HEK293T (cell line): ENCODE data around the gene ZNF789.

Source experiments
- CTCF ChIA-PET: fragments of 350-600 bp; formaldehyde crosslinking; extraction: SDS; loops from one replicate; lab custom pipeline; 2021; ENCODE audit warnings: antibody characterized with exemption, inconsistent platforms; lab: Yijun Ruan, JAX
- POLR2A ChIA-PET: fragments of 350-600 bp; formaldehyde crosslinking; extraction: SDS; loops from one replicate; lab custom pipeline; 2020; ENCODE audit warnings: antibody characterized with exemption, inconsistent platforms; lab: Yijun Ruan, JAX
- DNase-seq: peaks from one replicate; pipeline ENCODE4 v3.0.0; 2012; ENCODE audit warnings: mixed read lengths; ENCODE audit errors: extremely low spot score
- ARNT ChIP-seq: fragments of 450-650 bp; IDR thresholded peaks from 2 replicates; pipeline ENCODE4 v1.6.1; 2017; ENCODE audit warnings: mild to moderate bottlenecking
- BHLHE40 ChIP-seq: fragments of 450-650 bp; IDR thresholded peaks from 2 replicates; pipeline ENCODE4 v1.6.1; 2016; ENCODE audit warnings: mild to moderate bottlenecking, moderate library complexity, borderline replicate concordance
- CTBP1 ChIP-seq: fragments of 450-650 bp; IDR thresholded peaks from 2 replicates; pipeline ENCODE4 v1.6.1; 2016; ENCODE audit warnings: borderline replicate concordance
- ELF4 ChIP-seq: fragments of 450-650 bp; IDR thresholded peaks from 2 replicates; pipeline ENCODE4 v1.6.1; 2017; ENCODE audit warnings: antibody characterized with exemption
- FOXA1 ChIP-seq: fragments of 450-650 bp; IDR thresholded peaks from 2 replicates; pipeline ENCODE4 v1.6.1; 2016; ENCODE audit warnings: mild to moderate bottlenecking
- FOXK2 ChIP-seq: fragments of 450-650 bp; IDR thresholded peaks from 2 replicates; pipeline ENCODE4 v1.6.1; 2016; ENCODE audit warnings: mild to moderate bottlenecking
- FOXM1 ChIP-seq: fragments of 450-650 bp; IDR thresholded peaks from 2 replicates; pipeline ENCODE4 v1.6.1; 2017; ENCODE audit warnings: mild to moderate bottlenecking, borderline replicate concordance
- HDGF ChIP-seq: fragments of 450-650 bp; IDR thresholded peaks from 2 replicates; pipeline ENCODE4 v1.6.1; 2017; ENCODE audit warnings: antibody characterized with exemption, borderline replicate concordance
- L3MBTL2 ChIP-seq: fragments of 450-650 bp; conservative IDR thresholded peaks from 2 replicates; pipeline ENCODE4 v1.6.1; 2016; ENCODE audit warnings: mild to moderate bottlenecking
- LEF1 ChIP-seq: fragments of 450-650 bp; IDR thresholded peaks from 2 replicates; pipeline ENCODE4 v1.6.1; 2017; ENCODE audit warnings: mild to moderate bottlenecking, borderline replicate concordance
- NFRKB ChIP-seq: fragments of 450-650 bp; IDR thresholded peaks from 2 replicates; pipeline ENCODE4 v1.6.1; 2016; ENCODE audit warnings: mild to moderate bottlenecking, moderate library complexity
- SP1 ChIP-seq: fragments of 450-650 bp; IDR thresholded peaks from 2 replicates; pipeline ENCODE4 v1.6.1; 2017
- SUZ12 ChIP-seq: fragments of 450-650 bp; IDR thresholded peaks from 2 replicates; pipeline ENCODE4 v1.6.1; 2016; ENCODE audit warnings: mild to moderate bottlenecking
- TARDBP ChIP-seq: fragments of 450-650 bp; IDR thresholded peaks from 2 replicates; pipeline ENCODE4 v1.6.1; 2016
- ZNF384 ChIP-seq: fragments of 450-650 bp; IDR thresholded peaks from 2 replicates; pipeline ENCODE4 v1.6.1; 2016
- TF ChIP-seq, protein P1 (sequence below): fragments of 450-650 bp; IDR thresholded peaks from 2 replicates; pipeline ENCODE4 v1.6.1; 2016

ZNF789 gene

GRCh38 chr7:99504603-99505323, 32.1 kb downstream of the ZNF789 start, which contains the start of gene ZKSCAN5:
TSS of gene ZKSCAN5 (plus strand) at chr7:99504662. CDS start at chr7:99506045, 1,383 bp downstream.
- POLR2A ChIA-PET = interaction anchor here (0.6 to 2.0 kb wide), 13 partner anchors 11 to 510 kb away, joined by 3 to 15 read pairs (median 4); partner anchors contain the start of genes ATP5MF, BUD31, CPSF4 and FAM200A
- CTCF ChIA-PET = no interaction called here
- DNase-seq = peak; percentile 86
- TF ChIP-seq, protein P1, sequence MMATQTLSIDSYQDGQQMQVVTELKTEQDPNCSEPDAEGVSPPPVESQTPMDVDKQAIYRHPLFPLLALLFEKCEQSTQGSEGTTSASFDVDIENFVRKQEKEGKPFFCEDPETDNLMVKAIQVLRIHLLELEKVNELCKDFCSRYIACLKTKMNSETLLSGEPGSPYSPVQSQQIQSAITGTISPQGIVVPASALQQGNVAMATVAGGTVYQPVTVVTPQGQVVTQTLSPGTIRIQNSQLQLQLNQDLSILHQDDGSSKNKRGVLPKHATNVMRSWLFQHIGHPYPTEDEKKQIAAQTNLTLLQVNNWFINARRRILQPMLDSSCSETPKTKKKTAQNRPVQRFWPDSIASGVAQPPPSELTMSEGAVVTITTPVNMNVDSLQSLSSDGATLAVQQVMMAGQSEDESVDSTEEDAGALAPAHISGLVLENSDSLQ = no peak
- TF ChIP-seq CTBP1 (no peak), L3MBTL2 (no peak), FOXA1 (no peak), LEF1 (no peak), ARNT (no peak), BHLHE40 (no peak), ELF4 (peak; percentile 78), NFRKB (no peak), TARDBP (no peak), ZNF384 (no peak), FOXM1 (peak; percentile 87; the same call in 1 of the 2 replicates)

DNA sequence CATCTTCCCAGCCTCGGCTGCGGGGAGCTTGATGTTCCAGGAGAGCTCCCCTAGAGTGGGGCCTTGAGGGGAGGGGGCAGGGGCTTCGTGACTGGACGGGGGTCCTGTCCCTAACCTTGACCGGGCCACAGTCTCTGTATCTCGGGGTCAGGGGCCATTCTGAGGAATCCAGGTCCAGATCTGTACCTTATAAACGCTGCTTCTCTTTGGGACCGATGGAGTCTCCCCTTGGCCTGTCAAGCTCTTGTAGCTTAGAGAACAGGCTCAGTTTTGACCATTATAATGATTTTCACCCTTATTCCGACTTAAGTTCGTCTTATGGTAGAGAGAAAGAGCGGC, 32.6 kb downstream of the ZNF789 start:
- ChIA-PET POLR2A (interaction anchor here (1.0 to 2.0 kb wide), 9 partner anchors 11 to 111 kb away, joined by 3 to 15 read pairs (median 5); partner anchors contain the start of genes ATP5MF, BUD31, CPSF4 and FAM200A), CTCF (no interaction called here)
- TF ChIP-seq HDGF (no peak), FOXK2 (no peak), BHLHE40 (no peak), FOXA1 (no peak), SUZ12 (no peak), ARNT (no peak), CTBP1 (no peak), LEF1 (no peak), TARDBP (no peak), L3MBTL2 (no peak), ELF4 (no peak), NFRKB (no peak), FOXM1 (no peak), SP1 (no peak), ZNF384 (no peak)
- TF ChIP-seq, protein P1 = no peak
- DNase-seq = no peak

- TF ChIP-seq FOXA1 = no peak
- TF ChIP-seq SUZ12 = no peak
- TF ChIP-seq SP1 = no peak
- TF ChIP-seq CTBP1 = no peak
- no peak for TF ChIP-seq L3MBTL2
- TF ChIP-seq, protein P1 = no peak
- no peak for TF ChIP-seq ELF4
- no peak for TF ChIP-seq ARNT
- no peak for TF ChIP-seq BHLHE40
- TF ChIP-seq FOXM1 = no peak
- no peak for TF ChIP-seq TARDBP
- TF ChIP-seq HDGF = no peak
- no peak for TF ChIP-seq FOXK2
- TF ChIP-seq ZNF384 = no peak
- no peak for TF ChIP-seq NFRKB
- no peak for TF ChIP-seq LEF1
- DNase-seq = no peak
- ChIA-PET POLR2A (interaction anchor here (0.7 to 2.2 kb wide), 2 partner anchors 45 to 112 kb away, joined by 3 to 8 read pairs; partner anchors contain the start of gene ZNF655), CTCF (interaction anchor here (0.6 kb wide), 1 partner anchor 101 kb away, joined by 3 read pairs; no protein-coding TSS in a partner anchor)
Observed at GRCh38 chr7:99514050-99514449, 41.4 kb downstream of the ZNF789 start.

- POLR2A ChIA-PET = interaction anchor here (1.2 kb wide), 1 partner anchor 17 kb away, joined by 3 read pairs; the partner anchor contains the start of gene ZKSCAN5
- CTCF ChIA-PET = no interaction called here
Observed at GRCh38 chr7:99521399-99521798, 48.7 kb downstream of the ZNF789 start.

More at GRCh38 chr7:99521399-99521798, 48.7 kb downstream of the ZNF789 start:
- DNase-seq = no peak
- TF ChIP-seq SP1 (no peak), FOXM1 (no peak), ELF4 (no peak), ZNF384 (no peak), L3MBTL2 (no peak), LEF1 (no peak), FOXA1 (no peak)
- TF ChIP-seq, protein P1 = no peak
